ENCODE results near the gene ZBED5.

The ZBED5 gene

GRCh38 chr11:10898763-10899025, 40.8 kb upstream of the ZBED5 start:
- H3K4me3 ChIP-seq (ENCODE audit: low read depth, low read length), result no peak overlapping the region

GRCh38 chr11:10898003-10898762, 40.3 kb upstream of the ZBED5 start:
- no peaks in the 10 kb centered on the region for H3K9me3 ChIP-seq
- no peak for TF ChIP-seq CTCF (IDR thresholded peaks at IDR 0.05; ENCODE audit: low read depth, low read length)
- DNase-seq, result no peak
- H3K4me3 ChIP-seq (ENCODE audit: low read depth, low read length), result no peak overlapping the region
- H3K27me3 ChIP-seq, result no peaks in the 10 kb centered on the region
- H3K4me1 ChIP-seq, result peaks cover 13% of the 10 kb centered on the region
- no peaks in the 10 kb centered on the region for H3K36me3 ChIP-seq

More at GRCh38 chr11:10898763-10899025, 40.8 kb upstream of the ZBED5 start:
- peaks cover 13% of the 10 kb centered on the region for H3K4me1 ChIP-seq
- no peaks in the 10 kb centered on the region for H3K36me3 ChIP-seq
- no peak for TF ChIP-seq CTCF (IDR thresholded peaks at IDR 0.05; ENCODE audit: low read depth, low read length)
- no peaks in the 10 kb centered on the region for H3K27me3 ChIP-seq
- no peaks in the 10 kb centered on the region for H3K9me3 ChIP-seq
- DNase-seq, result no peak

GRCh38 chr11:10897150-10897549, 39.3 kb upstream of the ZBED5 start:
- no peaks in the 10 kb centered on the region for H3K9me3 ChIP-seq
- no peak for TF ChIP-seq CTCF (IDR thresholded peaks at IDR 0.05; ENCODE audit: low read depth, low read length)
- H3K4me3 ChIP-seq (ENCODE audit: low read depth, low read length), result no peak overlapping the region
- no peaks in the 10 kb centered on the region for H3K36me3 ChIP-seq
- no peak for DNase-seq
- H3K4me1 ChIP-seq, result peaks cover 13% of the 10 kb centered on the region
- H3K27me3 ChIP-seq, result no peaks in the 10 kb centered on the region

- Histone ChIP-seq H3K27me3 (no peaks in the 10 kb centered on the region), H3K4me3 (ENCODE audit: low read depth, low read length) (no peak overlapping the region), H3K9me3 (no peaks in the 10 kb centered on the region), H3K36me3 (no peaks in the 10 kb centered on the region), H3K4me1 (peaks cover 13% of the 10 kb centered on the region)
- DNase-seq, result no peak
- no peak for TF ChIP-seq CTCF (IDR thresholded peaks at IDR 0.05; ENCODE audit: low read depth, low read length)
Observed at GRCh38 chr11:10896493-10896892, 38.6 kb upstream of the ZBED5 start.

- H3K36me3 ChIP-seq, result no peaks in the 10 kb centered on the region
- H3K9me3 ChIP-seq, result no peaks in the 10 kb centered on the region
- H3K4me3 ChIP-seq (ENCODE audit: low read depth, low read length), result no peak overlapping the region
- H3K27me3 ChIP-seq, result no peaks in the 10 kb centered on the region
- DNase-seq, result no peak
- peaks cover 13% of the 10 kb centered on the region for H3K4me1 ChIP-seq
- no peak for TF ChIP-seq CTCF (IDR thresholded peaks at IDR 0.05; ENCODE audit: low read depth, low read length)
Observed at GRCh38 chr11:10895285-10895684, 37.4 kb upstream of the ZBED5 start.

GRCh38 chr11:10894666-10895065, 36.8 kb upstream of the ZBED5 start:
- DNase-seq, result no peak
- H3K36me3 ChIP-seq, result no peaks in the 10 kb centered on the region
- no peaks in the 10 kb centered on the region for H3K27me3 ChIP-seq
- no peak for TF ChIP-seq CTCF (IDR thresholded peaks at IDR 0.05; ENCODE audit: low read depth, low read length)
- H3K4me3 ChIP-seq (ENCODE audit: low read depth, low read length), result no peak overlapping the region
- no peaks in the 10 kb centered on the region for H3K9me3 ChIP-seq
- peaks cover 8% of the 10 kb centered on the region for H3K4me1 ChIP-seq

Data from BE2C (cell line).